Measurements from ENCODE around the gene PTCD3. TPM values are rescaled to one million over a fixed set of nuclear protein-coding genes. Genes with fewer than 3 reads are reported as not detected.
A peak's percentile ranks its signal among the peaks of the same experiment; 100 is the strongest.

PTCD3 gene
- total RNA-seq, 1 experiment from 2014 or later = 180 TPM

DNA sequence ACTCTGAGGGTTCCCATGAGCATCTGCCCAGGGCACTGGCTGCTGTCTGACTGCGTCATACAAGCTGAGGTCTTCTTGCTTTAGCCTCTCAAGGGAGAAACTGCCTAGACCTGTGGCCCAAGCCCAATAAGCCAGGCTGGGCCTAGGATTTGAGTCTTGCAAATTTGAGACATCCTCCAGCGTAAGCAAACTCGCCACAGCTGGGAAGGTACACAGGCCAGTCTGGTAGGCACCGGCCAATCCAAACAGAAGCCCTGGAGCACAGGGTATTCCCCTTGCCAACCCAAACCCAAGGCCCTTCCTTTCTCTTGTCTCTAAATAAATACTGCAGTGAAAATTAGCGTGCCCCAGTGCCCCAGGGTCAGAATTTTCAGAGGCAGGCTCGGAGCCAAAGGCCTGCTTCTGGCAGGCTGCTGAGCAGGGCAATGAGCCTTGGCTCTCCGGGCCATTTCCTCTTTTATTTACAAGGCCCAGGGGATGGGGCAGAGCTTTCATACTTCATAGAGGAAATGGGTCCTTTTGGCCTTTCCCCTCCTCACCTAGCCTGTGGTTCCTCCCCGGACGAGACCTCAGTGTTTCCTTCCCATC, 33.7 kb upstream of the PTCD3 start:
- Histone ChIP-seq H4K5ac (ENCODE audit: insufficient read length, low read depth, low read length) (no peak overlapping the region), H2AFZ (ENCODE audit: low read length) (no peak overlapping the region), H2BK12ac (ENCODE audit: insufficient read length, low read depth, low read length) (no peak overlapping the region), H2BK5ac (ENCODE audit: insufficient read length, low read length) (no peak overlapping the region), H3K56ac (ENCODE audit: insufficient read length, low read depth, low read length) (no peak overlapping the region), H3K9me3 (ENCODE audit: control insufficient read depth, low read depth, low read length) (no peaks in the 10 kb centered on the region), H3K23ac (ENCODE audit: insufficient read length, low read depth, low read length) (no peak overlapping the region), H3K4me2 (ENCODE audit: insufficient read depth, insufficient read length, low read length) (no peak overlapping the region), H2BK15ac (ENCODE audit: low read depth, low read length) (no peak overlapping the region), H3K9ac (ENCODE audit: extremely low read depth, insufficient read length, low read length) (no peak overlapping the region), H2BK20ac (ENCODE audit: low read depth, low read length, poor library complexity, severe bottlenecking) (no peak overlapping the region), H4K20me1 (ENCODE audit: control insufficient read depth, insufficient read depth, insufficient read length) (no peaks in the 10 kb centered on the region), H3K27ac (ENCODE audit: insufficient read length, low read depth, low read length) (no peak overlapping the region), H4K91ac (ENCODE audit: insufficient read length, low read depth, low read length) (no peak overlapping the region), H3K79me2 (ENCODE audit: insufficient read depth, low read length) (no peaks in the 10 kb centered on the region), H2BK120ac (ENCODE audit: low read depth, low read length, poor library complexity, severe bottlenecking) (no peak overlapping the region), H2AK5ac (ENCODE audit: insufficient read length, low read length) (no peak overlapping the region), H4K8ac (replicated peaks; ENCODE audit: insufficient read length, low read depth, low read length) (no peak overlapping the region), H3K79me1 (ENCODE audit: insufficient read depth, low read depth, low read length, poor library complexity, severe bottlenecking) (no peaks in the 10 kb centered on the region), H3K4ac (ENCODE audit: low read depth, low read length) (no peak overlapping the region), H3K27me3 (ENCODE audit: insufficient read depth, low read length) (no peaks in the 10 kb centered on the region), H3K23me2 (ENCODE audit: insufficient read length, low read depth, low read length, poor library complexity, severe bottlenecking) (no peaks in the 10 kb centered on the region), H3K18ac (ENCODE audit: insufficient read length, low read depth, low read length) (no peak overlapping the region), H3K4me1 (ENCODE audit: insufficient read depth, low read length) (no peaks in the 10 kb centered on the region), H3K14ac (ENCODE audit: insufficient read depth, low read length) (no peak overlapping the region), H3T11ph (ENCODE audit: low read length) (no peak overlapping the region)
- no peaks in the 10 kb centered on the region for H3K4me1 Mint-ChIP-seq
- peak overlapping the region in 2 of 3 experiments; percentile 24 to 61; a peak in 2 of 7 replicates for H3K27ac Mint-ChIP-seq
- H3K36me3 Mint-ChIP-seq (ENCODE audit: insufficient read depth in 1 of 3, low read depth in 3 of 3) = peaks cover 58 to 91% (median 80%) of the 10 kb centered on the region in 3 experiments; a peak in 6 of 7 replicates
- no peak for DNase-seq
- H3K9me3 Mint-ChIP-seq = peaks cover 0 to 3% of the 10 kb centered on the region in 2 experiments; a peak in 1 of 5 replicates
- H3K27me3 Mint-ChIP-seq (ENCODE audit: low read depth) = no peaks in the 10 kb centered on the region
- TF ChIP-seq, protein P1, sequence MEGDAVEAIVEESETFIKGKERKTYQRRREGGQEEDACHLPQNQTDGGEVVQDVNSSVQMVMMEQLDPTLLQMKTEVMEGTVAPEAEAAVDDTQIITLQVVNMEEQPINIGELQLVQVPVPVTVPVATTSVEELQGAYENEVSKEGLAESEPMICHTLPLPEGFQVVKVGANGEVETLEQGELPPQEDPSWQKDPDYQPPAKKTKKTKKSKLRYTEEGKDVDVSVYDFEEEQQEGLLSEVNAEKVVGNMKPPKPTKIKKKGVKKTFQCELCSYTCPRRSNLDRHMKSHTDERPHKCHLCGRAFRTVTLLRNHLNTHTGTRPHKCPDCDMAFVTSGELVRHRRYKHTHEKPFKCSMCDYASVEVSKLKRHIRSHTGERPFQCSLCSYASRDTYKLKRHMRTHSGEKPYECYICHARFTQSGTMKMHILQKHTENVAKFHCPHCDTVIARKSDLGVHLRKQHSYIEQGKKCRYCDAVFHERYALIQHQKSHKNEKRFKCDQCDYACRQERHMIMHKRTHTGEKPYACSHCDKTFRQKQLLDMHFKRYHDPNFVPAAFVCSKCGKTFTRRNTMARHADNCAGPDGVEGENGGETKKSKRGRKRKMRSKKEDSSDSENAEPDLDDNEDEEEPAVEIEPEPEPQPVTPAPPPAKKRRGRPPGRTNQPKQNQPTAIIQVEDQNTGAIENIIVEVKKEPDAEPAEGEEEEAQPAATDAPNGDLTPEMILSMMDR (conservative IDR thresholded peaks at IDR 0.05) = no peak
- no peak overlapping the region for H3K4me3 Mint-ChIP-seq
- WGBS (ENCODE audit: extremely low coverage, insufficient read length, low lambda C conversion rate) = no CpG with 5 or more reads among the region's 9 CpGs

All from H9 (cell line).